ENCODE measurements around the gene GAS2L2.

GRCh38 chr17:35710950-35711349, 42.1 kb downstream of the GAS2L2 start:
- TF ChIP-seq CTCF (IDR thresholded peaks at IDR 0.05; ENCODE audit: control extremely low read depth in 1 of 3, insufficient read depth in 1 of 3, low read depth in 1 of 3, low read length in 3 of 3), result no peak
- no peak for TF ChIP-seq RAD21 (IDR thresholded peaks at IDR 0.05 in 1 of 2, conservative IDR thresholded peaks at IDR 0.05 in 1 of 2; ENCODE audit: low read depth in 2 of 2, low read length in 2 of 2)
- TF ChIP-seq PHF8 (conservative IDR thresholded peaks at IDR 0.05; ENCODE audit: low read depth, low read length), result no peak
- TF ChIP-seq TEAD4 (IDR thresholded peaks at IDR 0.05; ENCODE audit: low read depth, low read length), result no peak
- TF ChIP-seq RNF2 (IDR thresholded peaks at IDR 0.05; ENCODE audit: borderline replicate concordance, low read depth, low read length, missing control alignments, poor library complexity, severe bottlenecking), result no peak
- TF ChIP-seq TAF1 (IDR thresholded peaks at IDR 0.05; ENCODE audit: low read depth, low read length), result no peak
- no peak for TF ChIP-seq POLR2A (IDR thresholded peaks at IDR 0.05; ENCODE audit: control extremely low read depth in 1 of 2, low read depth in 2 of 2, low read length in 2 of 2)
- TF ChIP-seq EP300 (IDR thresholded peaks at IDR 0.05; ENCODE audit: borderline replicate concordance in 1 of 2, low read depth in 2 of 2, low read length in 2 of 2), result no peak
- TF ChIP-seq GTF2F1 (IDR thresholded peaks at IDR 0.05; ENCODE audit: borderline replicate concordance, low read depth, low read length), result no peak
- no peak for TF ChIP-seq ATF3 (IDR thresholded peaks at IDR 0.05; ENCODE audit: insufficient read depth, low read depth, low read length)
- no peak for TF ChIP-seq ATF2 (IDR thresholded peaks at IDR 0.05; ENCODE audit: low read length)
